HG02884 (cell line): Measurements from ENCODE around the gene EMC8.

ENCODE experiments used
- ATAC-seq: cut with Tn5 transposase; IDR thresholded peaks from one replicate; pipeline ENCODE4 v1.9.1; 2021; ENCODE audit warnings: mild to moderate bottlenecking, moderate library complexity; ENCODE audit not compliant: unreplicated experiment

Gene EMC8

GRCh38 chr16:85788819-85789218, 10.5 kb downstream of the EMC8 start:
- no peak for ATAC-seq

- ATAC-seq: no peak
Observed at GRCh38 chr16:85785927-85786326, 13.4 kb downstream of the EMC8 start.

- no peak for ATAC-seq
Observed at GRCh38 chr16:85784813-85785212, 14.5 kb downstream of the EMC8 start.

- ATAC-seq: no peak
Observed at GRCh38 chr16:85783441-85783840, 15.9 kb downstream of the EMC8 start.

GRCh38 chr16:85782451-85782850, 16.9 kb downstream of the EMC8 start:
- no peak for ATAC-seq

GRCh38 chr16:85781695-85782370, 17.5 kb downstream of the EMC8 start:
- ATAC-seq: no peak

GRCh38 chr16:85781156-85781555, 18.2 kb downstream of the EMC8 start:
- no peak for ATAC-seq

- no peak for ATAC-seq
Observed at GRCh38 chr16:85780281-85780680, 19.1 kb downstream of the EMC8 start.

- ATAC-seq: no peak
Observed at GRCh38 chr16:85778873-85779272, 20.5 kb downstream of the EMC8 start.

GRCh38 chr16:85777583-85778310, 21.6 kb downstream of the EMC8 start:
- ATAC-seq: no peak

- no peak for ATAC-seq
Observed at GRCh38 chr16:85774811-85775210, 24.5 kb downstream of the EMC8 start.

GRCh38 chr16:85774136-85774535, 25.2 kb downstream of the EMC8 start:
- no peak for ATAC-seq

GRCh38 chr16:85773044-85773443, 26.3 kb downstream of the EMC8 start:
- no peak for ATAC-seq

GRCh38 chr16:85770741-85771140, 28.6 kb downstream of the EMC8 start:
- ATAC-seq: no peak

- ATAC-seq: no peak
Observed at GRCh38 chr16:85768199-85768598, 31.1 kb downstream of the EMC8 start.

- ATAC-seq: no peak
Observed at GRCh38 chr16:85767531-85767930, 31.8 kb downstream of the EMC8 start.

- no peak for ATAC-seq
Observed at GRCh38 chr16:85765767-85766166, 33.6 kb downstream of the EMC8 start.

GRCh38 chr16:85765211-85765610, 34.1 kb downstream of the EMC8 start:
- no peak for ATAC-seq

GRCh38 chr16:85763616-85764015, 35.7 kb downstream of the EMC8 start:
- no peak for ATAC-seq

GRCh38 chr16:85762970-85763369, 36.4 kb downstream of the EMC8 start:
- no peak for ATAC-seq

- ATAC-seq: no peak
Observed at GRCh38 chr16:85761861-85762260, 37.5 kb downstream of the EMC8 start.

- no peak for ATAC-seq
Observed at GRCh38 chr16:85759631-85760419, 39.5 kb downstream of the EMC8 start.
